GM12878 (cell line): ENCODE results near the gene RBPJ. TPM values are rescaled to one million over a fixed set of nuclear protein-coding genes. Genes with fewer than 3 reads are reported as not detected.

ENCODE experiments used
- ATAC-seq: fragments of 200-7000 bp; cut with Tn5 transposase; 3 replicates; pipeline ENCODE4 v1.9.1; 2020; ENCODE audit warnings: mild to moderate bottlenecking, moderate library complexity
- BruUV-seq: library from RNA; stranded (reverse); fragments of 400-500 nt; replicated peaks from 2 replicates; lab custom pipeline; 2021; lab: Mats Ljungman, UMichigan
- CTCF ChIA-PET: fragments of 300-600 bp; sonication (Branson Sonifier 250); formaldehyde crosslinking; extraction: SDS; loops from one replicate; lab custom pipeline; 2021; ENCODE audit warnings: inconsistent platforms; lab: Yijun Ruan, JAX
- POLR2A ChIA-PET: fragments of 350-600 bp; formaldehyde crosslinking; extraction: SDS; loops from one replicate; lab custom pipeline; 2021; ENCODE audit warnings: inconsistent platforms; lab: Charles Lee
- RAD21 ChIA-PET: fragments of 300-600 bp; sonication (Branson Sonifier 250); formaldehyde crosslinking; loops from one replicate; lab custom pipeline; 2023; ENCODE audit warnings: antibody characterized with exemption; ENCODE audit not compliant: unreplicated experiment; lab: Charles Lee
- SMC1A ChIA-PET: fragments of 300-600 bp; sonication (Branson Sonifier 250); formaldehyde crosslinking; loops from one replicate; lab custom pipeline; 2023; ENCODE audit not compliant: unreplicated experiment, uncharacterized antibody; lab: Charles Lee
- DNase-seq: peaks from one replicate; pipeline ENCODE4 v3.0.0-alpha.2; 2011; ENCODE audit warnings: low read depth, low spot score
- FAIRE-seq: peaks from 3 replicates; lab custom pipeline; 2011; peaks lifted over from hg19 to GRCh38; lab: Jason Lieb, UNC
- H2AFZ ChIP-seq: 2 replicates; pipeline ENCODE4 v1.6.0; 2011; ENCODE audit warnings: low read depth, low read length, control low read depth; ENCODE audit not compliant: control insufficient read depth
- H3K27ac ChIP-seq: 2 replicates; pipeline ENCODE4 v1.5.1; 2011; ENCODE audit warnings: control low read depth; ENCODE audit not compliant: control insufficient read depth, insufficient read depth
- H3K27me3 ChIP-seq, 2 experiments: replicated peaks in 1 of 2; 2 replicates each; pipeline versions ENCODE4 v1.6.0 to v1.6.1; 2011; ENCODE audit warnings: low read length in 1 of 2; ENCODE audit not compliant: control insufficient read depth in 2 of 2, insufficient read depth in 2 of 2
- H3K36me3 ChIP-seq, 2 experiments: 2 replicates each; pipeline ENCODE4 v1.5.1; 2011; ENCODE audit warnings: low read length in 1 of 2; ENCODE audit not compliant: control insufficient read depth in 2 of 2, insufficient read depth in 2 of 2
- H3K4me1 ChIP-seq: 2 replicates; pipeline ENCODE4 v1.6.1; 2011; ENCODE audit warnings: mild to moderate bottlenecking, low read length, moderate library complexity, mixed read lengths; ENCODE audit not compliant: control insufficient read depth, insufficient read depth
- H3K4me2 ChIP-seq: 2 replicates; pipeline ENCODE4 v1.6.0; 2011; ENCODE audit warnings: control low read depth; ENCODE audit not compliant: control insufficient read depth, insufficient read depth
- H3K4me3 ChIP-seq: fragments of 200-600 bp; sonication (generic); 2 replicates; pipeline ENCODE4 v1.5.1; 2016
- H3K79me2 ChIP-seq: 2 replicates; pipeline ENCODE4 v1.6.0; 2011; ENCODE audit warnings: low read length; ENCODE audit not compliant: control insufficient read depth, insufficient read depth
- H3K9ac ChIP-seq: 2 replicates; pipeline ENCODE4 v1.8.0; 2011; ENCODE audit warnings: low read length, control low read depth, mixed read lengths; ENCODE audit not compliant: control insufficient read depth, insufficient read depth
- H3K9me3 ChIP-seq: replicated peaks from 3 replicates; pipeline ENCODE4 v1.5.1; 2011; ENCODE audit warnings: mild to moderate bottlenecking, low read length; ENCODE audit not compliant: control insufficient read depth, insufficient read depth
- H4K20me1 ChIP-seq: 2 replicates; pipeline ENCODE4 v1.6.0; 2011; ENCODE audit not compliant: control insufficient read depth, insufficient read depth
- CBFB ChIP-seq: IDR thresholded peaks from 2 replicates; pipeline ENCODE4 v1.6.1; 2016; ENCODE audit warnings: antibody characterized with exemption, low read depth
- EP300 ChIP-seq, 2 experiments: fragments of 150-350 bp in 1 of 2; IDR thresholded peaks; 2 replicates each; pipeline ENCODE4 v1.6.1; 2011 to 2012; ENCODE audit warnings: low read depth in 2 of 2, low read length in 2 of 2, borderline replicate concordance in 1 of 2, improper control_type of control experiment in 1 of 2, inconsistent platforms in 1 of 2; ENCODE audit not compliant: control insufficient read depth in 1 of 2
- GATAD2B ChIP-seq: fragments of 450-650 bp; conservative IDR thresholded peaks from 2 replicates; pipeline ENCODE4 v1.6.1; 2017; ENCODE audit warnings: low read depth, mild to moderate bottlenecking, moderate library complexity
- HDAC2 ChIP-seq: fragments of 200-600 bp; sonication (generic); IDR thresholded peaks from 2 replicates; pipeline ENCODE4 v1.6.1; 2017
- IKZF1 ChIP-seq: fragments of 450-650 bp; conservative IDR thresholded peaks from 2 replicates; pipeline ENCODE4 v1.6.1; 2017; ENCODE audit warnings: antibody characterized with exemption, mild to moderate bottlenecking
- JUNB ChIP-seq: IDR thresholded peaks from 2 replicates; pipeline ENCODE4 v1.6.1; 2016; ENCODE audit warnings: antibody characterized with exemption, mild to moderate bottlenecking
- KLF5 ChIP-seq: fragments of 450-650 bp; IDR thresholded peaks from 2 replicates; pipeline ENCODE4 v1.6.1; 2014; ENCODE audit warnings: mild to moderate bottlenecking; ENCODE audit not compliant: partially characterized antibody
- POU2F2 ChIP-seq: IDR thresholded peaks from 3 replicates; pipeline ENCODE4 v1.6.1; 2011; ENCODE audit warnings: low read depth, mild to moderate bottlenecking, low read length, borderline replicate concordance
- SPI1 ChIP-seq: IDR thresholded peaks from 2 replicates; pipeline ENCODE4 v1.6.1; 2011; ENCODE audit warnings: low read depth, mild to moderate bottlenecking, low read length, moderate library complexity, borderline replicate concordance; ENCODE audit not compliant: insufficient read depth
- SREBF2 ChIP-seq: IDR thresholded peaks from 2 replicates; pipeline ENCODE4 v1.6.1; 2012; ENCODE audit warnings: mild to moderate bottlenecking, low read length
- STAT3 ChIP-seq: IDR thresholded peaks from 2 replicates; pipeline ENCODE4 v1.6.1; 2011; ENCODE audit warnings: low read depth, low read length, improper control_type of control experiment
- ZNF24 ChIP-seq: fragments of 450-650 bp; IDR thresholded peaks from 2 replicates; pipeline ENCODE4 v1.6.1; 2017; ENCODE audit warnings: antibody characterized with exemption, mild to moderate bottlenecking
- ZNF592 ChIP-seq: fragments of 450-650 bp; IDR thresholded peaks from 2 replicates; pipeline ENCODE4 v1.6.1; 2017; ENCODE audit warnings: mild to moderate bottlenecking, moderate library complexity
- WGBS: methylation state at CpG from one replicate; pipeline ENCODE4 v1.1.6; 2016; ENCODE audit warnings: low lambda C conversion rate; ENCODE audit not compliant: insufficient replicate concordance, insufficient coverage; ENCODE audit errors: missing lambda C conversion rate; 5-methylcytosine and 5-hydroxymethylcytosine counted together
- in situ Hi-C: fragments of 300-500 bp; cut with MboI; formaldehyde crosslinking; loops from 9 replicates; pipeline ENCODE4 v1.14.3; 2018; ENCODE audit warnings: mixed read lengths
- intact Hi-C: fragments of 100-400 bp; cut with micrococcal nuclease; formaldehyde crosslinking; loops from one replicate; pipeline ENCODE4 v1.14.2; 2022; ENCODE audit not compliant: unreplicated experiment
- polyA plus RNA-seq, 11 experiments: library from polyadenylated mRNA; depleted of rRNA in 4 of 11; unstranded in 6 of 11; stranded (reverse) in 5 of 11; fragments of >200 nt; fragmentation: Nextera tagmentation in 4 of 11; fragmentation: Illumina TruSeq in 1 of 11; extraction: Ambion mirVana in 4 of 11; extraction: Trizol in 1 of 11; gene quantifications; 1 replicate in 1 of 11; 2 replicates in 10 of 11; pipeline versions ENCODE4 v1.2.1 to v1.2.3, GENCODE V29; 2011 to 2016; ENCODE audit warnings: inconsistent platforms in 2 of 11, missing spikeins in 2 of 11, low read depth in 1 of 11
- total RNA-seq, 4 experiments: library from RNA; depleted of rRNA in 3 of 4; stranded (reverse); fragments of >200 nt in 3 of 4; fragmentation: Illumina TruSeq in 1 of 4; extraction: Trizol in 1 of 4; gene quantifications; 2 replicates each; pipeline versions ENCODE4 v1.2.1 to v1.2.3, GENCODE V29; 2013 to 2021
- TF ChIP-seq, protein P1 (sequence below): fragments of 450-650 bp; IDR thresholded peaks from 2 replicates; pipeline ENCODE4 v1.6.1; 2018; ENCODE audit warnings: mild to moderate bottlenecking, low read depth, moderate library complexity; ENCODE audit not compliant: partially characterized antibody

Gene RBPJ
- total and polyA plus RNA-seq, 10 of the 15 experiments (the other 5 are each of a cell fraction or from before 2014, with no cell fraction given): 24.5 to 87.6 (median 41.6) TPM

DNA sequence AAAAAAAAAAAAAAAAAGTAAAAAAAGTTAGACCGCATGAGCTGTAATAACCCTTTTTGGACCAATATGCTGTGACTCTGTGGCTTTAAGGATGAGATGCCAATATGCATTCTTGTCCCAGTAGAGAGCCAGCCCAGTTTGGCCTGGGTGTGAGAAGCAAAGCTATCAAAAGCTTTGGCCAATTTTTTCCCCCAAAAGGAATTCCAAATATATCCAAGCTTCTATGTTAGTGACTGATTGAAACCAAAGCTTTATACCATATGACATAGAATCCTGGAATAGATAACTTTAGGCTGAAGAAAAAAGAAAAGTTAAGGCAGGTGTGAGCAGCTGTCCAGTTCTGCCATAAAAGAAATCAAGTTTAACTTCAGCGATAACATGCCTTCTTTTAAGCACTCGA, 30.5 kb upstream of the RBPJ start:
- Histone ChIP-seq H3K4me2 (no peak overlapping the region), H3K4me3 (no peak overlapping the region), H3K27ac (no peak overlapping the region), H3K9ac (no peak overlapping the region), H3K27me3 (no peaks in the 10 kb centered on the region), H4K20me1 (no peaks in the 10 kb centered on the region), H3K4me1 (peaks cover 15% of the 10 kb centered on the region), H3K79me2 (no peaks in the 10 kb centered on the region), H2AFZ (no peak overlapping the region), H3K36me3 (no peaks in the 10 kb centered on the region), H3K9me3 (no peaks in the 10 kb centered on the region)
- in situ Hi-C loops (no loop called here), intact Hi-C loops (no loop called here)
- BruUV-seq: no TSS peak
- RAD21 ChIA-PET: interaction anchor here (0.7 to 1.4 kb wide), 5 partner anchors 9 to 548 kb away, joined by 3 to 7 read pairs (median 3); no protein-coding TSS in a partner anchor
- no peak for ATAC-seq
- WGBS: 79% methylated on average over 3 of the region's 3 CpGs
- SMC1A ChIA-PET: interaction anchor here (1.0 to 1.7 kb wide), 7 partner anchors 9 to 366 kb away, joined by 3 to 8 read pairs (median 4); no protein-coding TSS in a partner anchor
- POLR2A ChIA-PET: no interaction called here
- no peak for FAIRE-seq
- CTCF ChIA-PET: interaction anchor here (0.6 to 0.9 kb wide), 3 partner anchors 27 to 219 kb away, joined by 3 to 4 read pairs (median 3); no protein-coding TSS in a partner anchor
- no peak for DNase-seq
- TF ChIP-seq JUNB (no peak), IKZF1 (no peak), ZNF24 (no peak), CBFB (no peak), HDAC2 (no peak), SPI1 (no peak), POU2F2 (no peak), STAT3 (no peak), GATAD2B (no peak), KLF5 (no peak), EP300 (IDR thresholded peaks at IDR 0.05; ENCODE audit: borderline replicate concordance in 1 of 2, control insufficient read depth in 1 of 2, low read depth in 2 of 2, low read length in 2 of 2) (no peak), ZNF592 (no peak), SREBF2 (no peak)
- TF ChIP-seq, protein P1, sequence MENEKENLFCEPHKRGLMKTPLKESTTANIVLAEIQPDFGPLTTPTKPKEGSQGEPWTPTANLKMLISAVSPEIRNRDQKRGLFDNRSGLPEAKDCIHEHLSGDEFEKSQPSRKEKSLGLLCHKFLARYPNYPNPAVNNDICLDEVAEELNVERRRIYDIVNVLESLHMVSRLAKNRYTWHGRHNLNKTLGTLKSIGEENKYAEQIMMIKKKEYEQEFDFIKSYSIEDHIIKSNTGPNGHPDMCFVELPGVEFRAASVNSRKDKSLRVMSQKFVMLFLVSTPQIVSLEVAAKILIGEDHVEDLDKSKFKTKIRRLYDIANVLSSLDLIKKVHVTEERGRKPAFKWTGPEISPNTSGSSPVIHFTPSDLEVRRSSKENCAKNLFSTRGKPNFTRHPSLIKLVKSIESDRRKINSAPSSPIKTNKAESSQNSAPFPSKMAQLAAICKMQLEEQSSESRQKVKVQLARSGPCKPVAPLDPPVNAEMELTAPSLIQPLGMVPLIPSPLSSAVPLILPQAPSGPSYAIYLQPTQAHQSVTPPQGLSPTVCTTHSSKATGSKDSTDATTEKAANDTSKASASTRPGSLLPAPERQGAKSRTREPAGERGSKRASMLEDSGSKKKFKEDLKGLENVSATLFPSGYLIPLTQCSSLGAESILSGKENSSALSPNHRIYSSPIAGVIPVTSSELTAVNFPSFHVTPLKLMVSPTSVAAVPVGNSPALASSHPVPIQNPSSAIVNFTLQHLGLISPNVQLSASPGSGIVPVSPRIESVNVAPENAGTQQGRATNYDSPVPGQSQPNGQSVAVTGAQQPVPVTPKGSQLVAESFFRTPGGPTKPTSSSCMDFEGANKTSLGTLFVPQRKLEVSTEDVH: no peak
